ENCODE results near the gene AGO4. TPM values are rescaled to one million over a fixed set of nuclear protein-coding genes. Genes with fewer than 3 reads are reported as not detected.

AGO4 gene
- total RNA-seq, 1 experiment from 2014 or later, result 5.2 TPM

DNA sequence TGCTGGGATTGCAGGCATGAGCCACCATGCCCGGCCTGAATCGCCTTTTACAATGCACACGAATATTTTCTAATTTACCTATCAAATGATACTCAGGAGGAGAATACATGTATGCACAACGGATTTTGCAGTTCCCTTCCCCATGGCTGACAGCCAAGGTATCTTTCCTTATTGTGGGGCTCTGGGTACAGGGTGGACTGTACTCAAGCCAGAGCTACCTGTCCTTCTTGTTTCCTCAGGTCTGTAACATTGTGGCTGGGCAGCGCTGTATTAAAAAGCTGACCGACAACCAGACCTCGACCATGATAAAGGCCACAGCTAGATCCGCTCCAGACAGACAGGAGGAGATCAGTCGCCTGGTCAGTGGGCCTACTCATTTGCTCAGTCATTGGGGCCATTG, 93.4 kb downstream of the AGO4 start:
- no peaks in the 10 kb centered on the region for H3K9me3 Mint-ChIP-seq (ENCODE audit: unreplicated experiment)
- H3K27ac Mint-ChIP-seq (ENCODE audit: low read depth, unreplicated experiment), result no peak overlapping the region
- H3K27me3 Mint-ChIP-seq (ENCODE audit: insufficient read depth, unreplicated experiment), result no peaks in the 10 kb centered on the region
- H3K4me1 Mint-ChIP-seq (ENCODE audit: insufficient read depth, unreplicated experiment), result no peaks in the 10 kb centered on the region
- POLR2A ChIA-PET, result no interaction called here
- H3K36me3 Mint-ChIP-seq (ENCODE audit: insufficient read depth, unreplicated experiment), result peaks cover 35% of the 10 kb centered on the region
- BruUV-seq (replicated peaks), result no TSS peak
- DNase-seq (ENCODE audit: unreplicated experiment), result no peak
- TF ChIP-seq, protein P1, sequence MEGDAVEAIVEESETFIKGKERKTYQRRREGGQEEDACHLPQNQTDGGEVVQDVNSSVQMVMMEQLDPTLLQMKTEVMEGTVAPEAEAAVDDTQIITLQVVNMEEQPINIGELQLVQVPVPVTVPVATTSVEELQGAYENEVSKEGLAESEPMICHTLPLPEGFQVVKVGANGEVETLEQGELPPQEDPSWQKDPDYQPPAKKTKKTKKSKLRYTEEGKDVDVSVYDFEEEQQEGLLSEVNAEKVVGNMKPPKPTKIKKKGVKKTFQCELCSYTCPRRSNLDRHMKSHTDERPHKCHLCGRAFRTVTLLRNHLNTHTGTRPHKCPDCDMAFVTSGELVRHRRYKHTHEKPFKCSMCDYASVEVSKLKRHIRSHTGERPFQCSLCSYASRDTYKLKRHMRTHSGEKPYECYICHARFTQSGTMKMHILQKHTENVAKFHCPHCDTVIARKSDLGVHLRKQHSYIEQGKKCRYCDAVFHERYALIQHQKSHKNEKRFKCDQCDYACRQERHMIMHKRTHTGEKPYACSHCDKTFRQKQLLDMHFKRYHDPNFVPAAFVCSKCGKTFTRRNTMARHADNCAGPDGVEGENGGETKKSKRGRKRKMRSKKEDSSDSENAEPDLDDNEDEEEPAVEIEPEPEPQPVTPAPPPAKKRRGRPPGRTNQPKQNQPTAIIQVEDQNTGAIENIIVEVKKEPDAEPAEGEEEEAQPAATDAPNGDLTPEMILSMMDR (IDR thresholded peaks at IDR 0.05; ENCODE audit: unreplicated experiment), result no peak
- H3K4me3 Mint-ChIP-seq (ENCODE audit: unreplicated experiment), result no peak overlapping the region
- CTCF ChIA-PET, result interaction anchor here (0.7 to 1.8 kb wide), 2 partner anchors 19 to 1166 kb away, joined by 4 to 6 read pairs; no protein-coding TSS in a partner anchor
- intact Hi-C loops (cut with micrococcal nuclease), result no loop called here

DNA sequence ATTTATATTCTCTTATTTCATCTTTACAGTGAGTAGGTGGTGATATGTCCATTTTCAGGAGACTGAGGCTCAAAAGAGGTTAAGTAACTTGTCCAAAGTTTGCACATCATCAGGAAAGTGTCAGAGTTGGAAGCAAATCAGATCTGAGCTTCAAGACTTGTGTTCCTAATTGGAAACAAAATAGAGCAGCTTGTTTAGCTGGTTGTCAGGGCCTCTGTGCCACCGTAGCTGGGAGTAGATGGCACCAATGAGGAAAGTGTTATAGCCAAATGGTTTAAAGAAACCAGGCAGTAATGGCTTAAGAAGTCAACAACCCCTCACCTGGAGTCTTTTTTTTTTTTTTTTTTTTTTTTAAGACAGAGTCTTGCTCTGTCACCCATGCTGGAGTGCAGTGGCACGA, 94.9 kb downstream of the AGO4 start:
- POLR2A ChIA-PET, result no interaction called here
- no peaks in the 10 kb centered on the region for H3K27me3 Mint-ChIP-seq (ENCODE audit: insufficient read depth, unreplicated experiment)
- no peak overlapping the region for H3K4me3 Mint-ChIP-seq (ENCODE audit: unreplicated experiment)
- no peaks in the 10 kb centered on the region for H3K9me3 Mint-ChIP-seq (ENCODE audit: unreplicated experiment)
- peaks cover 41% of the 10 kb centered on the region for H3K36me3 Mint-ChIP-seq (ENCODE audit: insufficient read depth, unreplicated experiment)
- intact Hi-C loops (cut with micrococcal nuclease), result no loop called here
- no peaks in the 10 kb centered on the region for H3K4me1 Mint-ChIP-seq (ENCODE audit: insufficient read depth, unreplicated experiment)
- DNase-seq (ENCODE audit: unreplicated experiment), result no peak
- BruUV-seq (replicated peaks), result no TSS peak
- no peak overlapping the region for H3K27ac Mint-ChIP-seq (ENCODE audit: low read depth, unreplicated experiment)
- CTCF ChIA-PET, result interaction anchor here (1.1 kb wide), 1 partner anchor 21 kb away, joined by 5 read pairs; no protein-coding TSS in a partner anchor
- TF ChIP-seq, protein P1 (IDR thresholded peaks at IDR 0.05; ENCODE audit: unreplicated experiment), result no peak

Other genes starting within 250 kb of the AGO4 start
- gene TFAP2E, start 234.7 kb upstream of the AGO4 start, total RNA-seq (2022), result 0.30 and 0.47 TPM in 2 replicates
- gene PSMB2, start 166.5 kb upstream of the AGO4 start, total RNA-seq (2022), result 82.6 and 93.9 TPM in 2 replicates
- gene C1orf216, start 89.1 kb upstream of the AGO4 start, total RNA-seq (2022), result 7.1 and 8.3 TPM in 2 replicates
- gene CLSPN, start 38.0 kb upstream of the AGO4 start, total RNA-seq (2022), result 1.6 and 4.3 TPM in 2 replicates
- 13.5 and 15.7 TPM in 2 replicates for gene AGO1, start 75.2 kb downstream of the AGO4 start, total RNA-seq (2022)
- gene AGO3, start 123.1 kb downstream of the AGO4 start, total RNA-seq (2022), result 27.3 and 31.6 TPM in 2 replicates

Measured in MCF 10A (cell line).